Measurements from ENCODE around the gene EIF4A2.

DNA sequence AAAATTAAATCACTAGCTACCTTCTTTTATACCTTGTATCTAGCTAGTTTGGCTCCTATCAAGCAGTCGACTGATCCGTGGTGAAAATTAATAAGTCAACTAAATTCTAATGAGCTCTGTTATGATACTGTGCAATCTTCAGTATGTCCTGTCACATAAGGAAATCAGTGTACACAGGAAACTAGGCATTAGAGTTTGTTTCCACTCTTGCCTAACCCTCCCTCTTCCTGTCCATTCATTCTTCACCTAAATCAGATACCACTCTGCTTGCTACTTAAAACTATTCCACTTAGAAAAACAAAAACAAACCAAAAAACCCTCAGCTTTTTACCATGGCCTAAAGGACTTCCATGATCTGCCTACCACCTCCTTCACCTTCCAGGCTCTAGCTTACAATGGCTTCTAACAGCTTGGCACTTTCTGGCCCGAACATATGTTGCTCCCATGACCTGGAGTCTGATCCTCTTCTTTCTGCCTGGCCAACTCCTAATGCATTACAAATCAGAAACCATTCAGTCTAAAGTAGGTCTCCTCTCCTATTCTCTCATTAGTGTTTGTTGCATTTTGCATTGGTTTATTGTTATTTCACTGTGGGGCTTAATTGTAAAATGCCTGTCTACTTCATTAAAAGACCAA, 15.0 kb downstream of the EIF4A2 start:
- TF ChIP-seq TARDBP (IDR thresholded peaks at IDR 0.05) = no peak
- TF ChIP-seq FOXK2 (IDR thresholded peaks at IDR 0.05) = no peak
- no peak for TF ChIP-seq FOXM1 (IDR thresholded peaks at IDR 0.05; ENCODE audit: borderline replicate concordance)
- no peak for TF ChIP-seq ARNT (IDR thresholded peaks at IDR 0.05)
- TF ChIP-seq ZNF384 (IDR thresholded peaks at IDR 0.05) = no peak
- no peak for TF ChIP-seq SUZ12 (IDR thresholded peaks at IDR 0.05)
- TF ChIP-seq SP1 (IDR thresholded peaks at IDR 0.05) = no peak
- TF ChIP-seq BHLHE40 (IDR thresholded peaks at IDR 0.05; ENCODE audit: borderline replicate concordance) = no peak
- TF ChIP-seq FOXA1 (IDR thresholded peaks at IDR 0.05) = no peak
- TF ChIP-seq CTBP1 (IDR thresholded peaks at IDR 0.05; ENCODE audit: borderline replicate concordance) = no peak
- TF ChIP-seq, protein P1, sequence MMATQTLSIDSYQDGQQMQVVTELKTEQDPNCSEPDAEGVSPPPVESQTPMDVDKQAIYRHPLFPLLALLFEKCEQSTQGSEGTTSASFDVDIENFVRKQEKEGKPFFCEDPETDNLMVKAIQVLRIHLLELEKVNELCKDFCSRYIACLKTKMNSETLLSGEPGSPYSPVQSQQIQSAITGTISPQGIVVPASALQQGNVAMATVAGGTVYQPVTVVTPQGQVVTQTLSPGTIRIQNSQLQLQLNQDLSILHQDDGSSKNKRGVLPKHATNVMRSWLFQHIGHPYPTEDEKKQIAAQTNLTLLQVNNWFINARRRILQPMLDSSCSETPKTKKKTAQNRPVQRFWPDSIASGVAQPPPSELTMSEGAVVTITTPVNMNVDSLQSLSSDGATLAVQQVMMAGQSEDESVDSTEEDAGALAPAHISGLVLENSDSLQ (IDR thresholded peaks at IDR 0.05) = no peak

All from HEK293T (cell line).